Astrocyte (in vitro differentiated cells and primary cell): Measurements from ENCODE around the gene RTRAF. TPM values are rescaled to one million over a fixed set of nuclear protein-coding genes. Genes with fewer than 3 reads are reported as not detected.

ENCODE experiments used
- DNase-seq: peaks from one replicate; pipeline ENCODE4 v3.0.0-alpha.2; 2010; ENCODE audit warnings: low read depth
- FAIRE-seq: peaks from 2 replicates; lab custom pipeline; 2011; peaks lifted over from hg19 to GRCh38; lab: Jason Lieb, UNC
- H2AFZ ChIP-seq: 2 replicates; pipeline ENCODE4 v1.6.0; 2012; ENCODE audit warnings: low read depth, low read length, inconsistent platforms
- H3K27ac ChIP-seq: 2 replicates; pipeline ENCODE4 v1.5.1; 2011; ENCODE audit warnings: low read depth, low read length, inconsistent platforms
- H3K27me3 ChIP-seq: 2 replicates; pipeline ENCODE4 v1.6.0; 2011; ENCODE audit warnings: low read length, inconsistent platforms; ENCODE audit not compliant: insufficient read depth
- H3K36me3 ChIP-seq: 2 replicates; pipeline ENCODE4 v1.5.1; 2011; ENCODE audit warnings: low read length, inconsistent platforms; ENCODE audit not compliant: insufficient read depth
- H3K4me1 ChIP-seq: 2 replicates; pipeline ENCODE4 v1.5.1; 2011; ENCODE audit warnings: low read length, inconsistent platforms; ENCODE audit not compliant: insufficient read depth
- H3K4me2 ChIP-seq: 2 replicates; pipeline ENCODE4 v1.6.0; 2012; ENCODE audit warnings: low read length, inconsistent platforms
- H3K4me3 ChIP-seq: 2 replicates; pipeline ENCODE4 v1.5.1; 2011; ENCODE audit warnings: low read depth, mild to moderate bottlenecking, low read length, inconsistent platforms; ENCODE audit not compliant: insufficient read depth
- H3K79me2 ChIP-seq: 2 replicates; pipeline ENCODE4 v1.6.0; 2012; ENCODE audit warnings: mild to moderate bottlenecking, low read length, inconsistent platforms; ENCODE audit not compliant: insufficient read depth
- H3K9ac ChIP-seq: 2 replicates; pipeline ENCODE4 v1.6.0; 2012; ENCODE audit warnings: mild to moderate bottlenecking, low read length, inconsistent platforms
- H3K9me3 ChIP-seq: 2 replicates; pipeline ENCODE4 v1.5.1; 2012; ENCODE audit warnings: low read depth, mild to moderate bottlenecking, low read length, inconsistent platforms; ENCODE audit not compliant: insufficient read depth
- H4K20me1 ChIP-seq: 2 replicates; pipeline ENCODE4 v1.6.0; 2012; ENCODE audit warnings: low read length, inconsistent platforms; ENCODE audit not compliant: insufficient read depth
- H3K27ac Mint-ChIP-seq: one replicate; pipeline ENCODE4 v1.8.0; 2021; ENCODE audit warnings: mild to moderate bottlenecking, mixed read lengths; ENCODE audit not compliant: unreplicated experiment
- H3K27me3 Mint-ChIP-seq: one replicate; pipeline ENCODE4 v1.8.0; 2021; ENCODE audit warnings: low read depth, mixed read lengths; ENCODE audit not compliant: unreplicated experiment
- H3K36me3 Mint-ChIP-seq: one replicate; pipeline ENCODE4 v1.8.0; 2021; ENCODE audit warnings: low read depth, mixed read lengths; ENCODE audit not compliant: unreplicated experiment
- H3K4me1 Mint-ChIP-seq: one replicate; pipeline ENCODE4 v1.8.0; 2021; ENCODE audit warnings: low read depth, mixed read lengths; ENCODE audit not compliant: unreplicated experiment
- H3K4me3 Mint-ChIP-seq: one replicate; pipeline ENCODE4 v1.8.0; 2021; ENCODE audit warnings: mild to moderate bottlenecking, moderate library complexity, mixed read lengths; ENCODE audit not compliant: unreplicated experiment
- H3K9me3 Mint-ChIP-seq: one replicate; pipeline ENCODE4 v1.8.0; 2021; ENCODE audit warnings: mild to moderate bottlenecking, mixed read lengths; ENCODE audit not compliant: unreplicated experiment
- EZH2 ChIP-seq: IDR thresholded peaks from 2 replicates; pipeline ENCODE4 v1.6.1; 2012; ENCODE audit warnings: mild to moderate bottlenecking, low read length, inconsistent platforms; ENCODE audit not compliant: insufficient read depth
- total RNA-seq: library from RNA; stranded (reverse); gene quantifications from 2 replicates; pipeline ENCODE4 v1.2.1, GENCODE V29; 2021
- TF ChIP-seq, protein P1 (sequence below): IDR thresholded peaks from 2 replicates; pipeline ENCODE4 v1.5.1; 2011; ENCODE audit warnings: low read depth, mild to moderate bottlenecking, inconsistent platforms, low read length, moderate library complexity; ENCODE audit not compliant: insufficient read depth

RTRAF gene
- total RNA-seq, 1 donor from 2014 or later: 224 TPM

DNA sequence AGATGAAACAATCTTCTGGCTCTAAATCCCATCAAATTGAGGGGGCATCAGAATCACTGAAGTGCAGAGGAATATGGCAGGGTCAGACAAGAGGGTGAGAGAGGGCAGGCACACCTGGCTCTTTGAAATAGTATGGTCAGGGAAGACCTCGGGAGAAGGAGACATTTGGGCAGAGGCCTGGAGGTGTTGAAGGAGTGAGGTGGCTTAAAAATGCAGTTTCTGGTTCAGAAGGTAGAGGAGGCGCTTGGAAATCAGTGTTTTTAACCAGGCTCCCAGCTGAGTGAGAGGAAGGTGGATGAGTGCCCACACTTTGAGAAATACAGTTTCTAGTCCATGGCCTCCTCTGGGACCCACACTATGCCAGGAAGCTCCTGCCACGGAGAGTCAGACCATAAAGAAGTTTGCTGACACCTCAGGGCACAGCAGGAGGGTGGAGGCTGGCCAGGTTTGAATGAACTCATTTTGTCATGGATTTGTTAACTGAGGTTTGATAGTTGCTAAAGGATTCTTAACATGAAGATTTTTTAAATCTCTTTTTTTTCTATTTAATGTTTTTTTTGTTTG is 59.4 kb downstream of the RTRAF start:
- no peak overlapping the region for H2AFZ ChIP-seq
- peak overlapping the region; percentile 40 for H3K27ac ChIP-seq
- peaks cover 51% of the 10 kb centered on the region for H3K4me1 ChIP-seq
- H3K4me3 ChIP-seq: no peak overlapping the region
- TF ChIP-seq, protein P1, sequence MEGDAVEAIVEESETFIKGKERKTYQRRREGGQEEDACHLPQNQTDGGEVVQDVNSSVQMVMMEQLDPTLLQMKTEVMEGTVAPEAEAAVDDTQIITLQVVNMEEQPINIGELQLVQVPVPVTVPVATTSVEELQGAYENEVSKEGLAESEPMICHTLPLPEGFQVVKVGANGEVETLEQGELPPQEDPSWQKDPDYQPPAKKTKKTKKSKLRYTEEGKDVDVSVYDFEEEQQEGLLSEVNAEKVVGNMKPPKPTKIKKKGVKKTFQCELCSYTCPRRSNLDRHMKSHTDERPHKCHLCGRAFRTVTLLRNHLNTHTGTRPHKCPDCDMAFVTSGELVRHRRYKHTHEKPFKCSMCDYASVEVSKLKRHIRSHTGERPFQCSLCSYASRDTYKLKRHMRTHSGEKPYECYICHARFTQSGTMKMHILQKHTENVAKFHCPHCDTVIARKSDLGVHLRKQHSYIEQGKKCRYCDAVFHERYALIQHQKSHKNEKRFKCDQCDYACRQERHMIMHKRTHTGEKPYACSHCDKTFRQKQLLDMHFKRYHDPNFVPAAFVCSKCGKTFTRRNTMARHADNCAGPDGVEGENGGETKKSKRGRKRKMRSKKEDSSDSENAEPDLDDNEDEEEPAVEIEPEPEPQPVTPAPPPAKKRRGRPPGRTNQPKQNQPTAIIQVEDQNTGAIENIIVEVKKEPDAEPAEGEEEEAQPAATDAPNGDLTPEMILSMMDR: no peak
- TF ChIP-seq EZH2: no peak
- no peaks in the 10 kb centered on the region for H3K9me3 ChIP-seq
- DNase-seq (peak; percentile 46), FAIRE-seq (no peak)
- Mint-ChIP-seq H3K36me3 (peaks cover 3% of the 10 kb centered on the region), H3K4me3 (no peak overlapping the region), H3K27me3 (peaks cover 8% of the 10 kb centered on the region), H3K27ac (no peak overlapping the region), H3K4me1 (peaks cover 28% of the 10 kb centered on the region), H3K9me3 (no peaks in the 10 kb centered on the region)
- no peaks in the 10 kb centered on the region for H3K27me3 ChIP-seq
- peaks cover 8% of the 10 kb centered on the region for H3K36me3 ChIP-seq
- H3K9ac ChIP-seq: no peak overlapping the region
- no peaks in the 10 kb centered on the region for H4K20me1 ChIP-seq
- H3K79me2 ChIP-seq: peaks cover 78% of the 10 kb centered on the region
- H3K4me2 ChIP-seq: no peak overlapping the region

DNA sequence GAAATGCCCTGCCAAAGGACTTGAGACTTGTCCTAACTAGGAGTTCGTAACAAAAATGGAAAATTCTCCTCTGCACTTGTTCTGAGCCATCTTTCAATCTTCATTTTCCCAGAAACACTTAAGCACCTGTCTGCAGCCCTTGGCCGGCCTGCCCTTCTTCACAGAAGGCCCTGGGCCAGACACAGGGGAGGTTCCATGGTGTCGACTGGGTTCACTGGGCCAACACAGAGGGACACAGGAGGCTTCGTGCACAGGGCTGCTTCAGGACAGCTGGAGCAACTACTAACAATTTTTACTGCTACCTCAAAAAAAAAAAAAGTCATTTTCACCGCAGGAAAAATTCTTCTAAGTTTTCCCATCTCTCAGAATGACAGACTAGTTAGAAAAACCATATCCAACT is 59.9 kb downstream of the RTRAF start:
- Histone ChIP-seq H3K9ac (no peak overlapping the region), H3K27me3 (no peaks in the 10 kb centered on the region), H3K4me1 (peaks cover 48% of the 10 kb centered on the region), H3K36me3 (peaks cover 12% of the 10 kb centered on the region), H3K4me3 (no peak overlapping the region), H3K4me2 (no peak overlapping the region), H3K9me3 (no peaks in the 10 kb centered on the region), H3K79me2 (peaks cover 79% of the 10 kb centered on the region), H3K27ac (no peak overlapping the region), H4K20me1 (no peaks in the 10 kb centered on the region), H2AFZ (no peak overlapping the region)
- Mint-ChIP-seq H3K4me1 (peaks cover 28% of the 10 kb centered on the region), H3K36me3 (peaks cover 3% of the 10 kb centered on the region), H3K27me3 (peaks cover 9% of the 10 kb centered on the region), H3K9me3 (no peaks in the 10 kb centered on the region), H3K4me3 (no peak overlapping the region), H3K27ac (no peak overlapping the region)
- DNase-seq (no peak), FAIRE-seq (no peak)
- TF ChIP-seq, protein P1: no peak
- no peak for TF ChIP-seq EZH2
